ENCODE results near the gene CUL5.

- TF ChIP-seq POLR2A (IDR thresholded peaks at IDR 0.05; ENCODE audit: low read length) (no peak), GATA1 (IDR thresholded peaks at IDR 0.05; ENCODE audit: low read depth, low read length) (no peak)
Measured at GRCh38 chr11:107962181-107962580, 46.5 kb upstream of the CUL5 start.
